Neural cell (in vitro differentiated cells): ENCODE data around the gene MTG1.

Experiments used
- CTCF ChIP-seq: fragments of 450-650 bp; IDR thresholded peaks from 2 replicates; pipeline ENCODE4 v1.5.1; 2014; ENCODE audit warnings: antibody characterized with exemption, mild to moderate bottlenecking, moderate library complexity; ENCODE audit not compliant: poor library complexity, severe bottlenecking
- EP300 ChIP-seq: fragments of 450-650 bp; conservative IDR thresholded peaks from 2 replicates; pipeline ENCODE4 v1.6.1; 2014; ENCODE audit warnings: antibody characterized with exemption, mild to moderate bottlenecking, moderate library complexity; ENCODE audit not compliant: poor library complexity, severe bottlenecking
- EZH2 ChIP-seq: fragments of 200-600, 300-800 bp; shearing (Covaris generic), sonication (generic); IDR thresholded peaks from 2 replicates; pipeline ENCODE4 v1.6.1; 2014; ENCODE audit warnings: antibody characterized with exemption, low read length, borderline replicate concordance, mild to moderate bottlenecking; ENCODE audit not compliant: insufficient read depth, poor library complexity, severe bottlenecking
- POLR2AphosphoS5 ChIP-seq: IDR thresholded peaks from 2 replicates; pipeline ENCODE4 v1.6.1; 2012
- REST ChIP-seq: IDR thresholded peaks from 2 replicates; pipeline ENCODE4 v1.6.1; 2012; ENCODE audit warnings: borderline replicate concordance

GRCh38 chr10:133453516-133454203 lies 59.7 kb downstream of the MTG1 start, which contains the start of gene SCART1:
- TF ChIP-seq CTCF (no peak), POLR2AphosphoS5 (no peak), REST (no peak), EP300 (no peak), EZH2 (no peak)
